HepG2 (cell line): ENCODE results near the gene KCTD5. TPM values are rescaled to one million over a fixed set of nuclear protein-coding genes. Genes with fewer than 3 reads are reported as not detected.

Experiments used
- ATAC-seq: fragments of 200-7000 bp; cut with Tn5 transposase; 3 replicates; pipeline ENCODE4 v1.9.1; 2020; ENCODE audit warnings: mild to moderate bottlenecking, moderate library complexity
- BruUV-seq: library from RNA; stranded (reverse); fragments of 400-500 nt; replicated peaks from 2 replicates; lab custom pipeline; 2021; lab: Mats Ljungman, UMichigan
- CTCF ChIA-PET: fragments of 300-600 bp; formaldehyde crosslinking; extraction: SDS; loops from one replicate; lab custom pipeline; 2021; ENCODE audit warnings: low total read pairs, inconsistent platforms, low intra/inter-chr PET ratio; lab: Yijun Ruan, JAX
- POLR2A ChIA-PET: fragments of 350-600 bp; sonication (Branson Sonifier 250); formaldehyde crosslinking; loops from one replicate; lab custom pipeline; 2020; ENCODE audit warnings: antibody characterized with exemption, inconsistent platforms; lab: Yijun Ruan, JAX
- DNase-seq: peaks from one replicate; pipeline ENCODE4 v3.0.0-alpha.2; 2015; ENCODE audit warnings: low spot score
- FAIRE-seq: peaks from 3 replicates; lab custom pipeline; 2011; peaks lifted over from hg19 to GRCh38; lab: Jason Lieb, UNC
- H2AFZ ChIP-seq: one replicate; pipeline ENCODE4 v1.6.1; 2011; ENCODE audit warnings: low read length, inconsistent platforms
- H3K27ac ChIP-seq: fragments of 300-600 bp; 3 replicates; pipeline ENCODE4 v1.8.0; 2011; ENCODE audit warnings: mixed run types, mild to moderate bottlenecking, mixed read lengths, low read length, inconsistent platforms; ENCODE audit not compliant: insufficient read depth; ENCODE audit errors: extremely low read length
- H3K27me3 ChIP-seq, 2 experiments: fragments of 200-600 bp in 1 of 2; 2 replicates in 1 of 2; 3 replicates in 1 of 2; pipeline versions ENCODE4 v1.6.0 to v1.8.0; 2011; ENCODE audit warnings: low read length in 2 of 2, mild to moderate bottlenecking in 2 of 2, moderate library complexity in 2 of 2, inconsistent platforms in 1 of 2; ENCODE audit not compliant: insufficient read depth in 2 of 2, control insufficient read depth in 1 of 2
- H3K36me3 ChIP-seq, 2 experiments: fragments of 200-600 bp in 1 of 2; replicated peaks in 1 of 2; 2 replicates in 1 of 2; 3 replicates in 1 of 2; pipeline versions ENCODE4 v1.5.1 to v1.8.0; 2011; ENCODE audit warnings: low read length in 2 of 2, inconsistent platforms in 1 of 2; ENCODE audit not compliant: insufficient read depth in 2 of 2, control insufficient read depth in 1 of 2
- H3K4me1 ChIP-seq: 2 replicates; pipeline ENCODE4 v1.5.1; 2012; ENCODE audit warnings: low read length, inconsistent platforms; ENCODE audit not compliant: insufficient read depth
- H3K4me2 ChIP-seq: 2 replicates; pipeline ENCODE4 v1.6.0; 2011; ENCODE audit warnings: low read depth, low read length, inconsistent platforms
- H3K4me3 ChIP-seq, 3 experiments: fragments of 200-600 bp in 1 of 3; sonication (generic), shearing (Covaris generic) in 1 of 3; replicated peaks in 1 of 3; 2 replicates each; pipeline ENCODE4 v1.5.1; 2011 to 2016; ENCODE audit warnings: low read length in 3 of 3, inconsistent platforms in 2 of 3, low read depth in 2 of 3, mild to moderate bottlenecking in 2 of 3, control low read depth in 1 of 3, mixed read lengths in 1 of 3; ENCODE audit not compliant: insufficient read depth in 1 of 3
- H3K79me2 ChIP-seq: one replicate; pipeline ENCODE4 v1.6.1; 2011; ENCODE audit warnings: low read length, inconsistent platforms; ENCODE audit not compliant: insufficient read depth
- H3K9ac ChIP-seq: 2 replicates; pipeline ENCODE4 v1.6.0; 2011; ENCODE audit warnings: mild to moderate bottlenecking, low read depth, low read length, inconsistent platforms; ENCODE audit not compliant: insufficient read depth
- H3K9me3 ChIP-seq: 2 replicates; pipeline ENCODE4 v1.5.1; 2012; ENCODE audit warnings: mild to moderate bottlenecking, low read length
- H4K20me1 ChIP-seq: 2 replicates; pipeline ENCODE4 v1.6.0; 2011; ENCODE audit warnings: inconsistent platforms, mild to moderate bottlenecking, low read length, moderate library complexity; ENCODE audit not compliant: insufficient read depth
- CENPT ChIP-seq: sonication (generic); formaldehyde crosslinking; IDR thresholded peaks from 2 replicates; pipeline ENCODE4 v1.8.0; 2022; ENCODE audit warnings: low read depth, mild to moderate bottlenecking, moderate library complexity, missing genetic modification reagents
- CHD2 ChIP-seq: IDR thresholded peaks from 2 replicates; pipeline ENCODE4 v1.6.1; 2011; ENCODE audit warnings: low read depth, low read length, improper control_type of control experiment
- KLF13 ChIP-seq: sonication (generic); formaldehyde crosslinking; IDR thresholded peaks from 2 replicates; pipeline ENCODE4 v1.4.0; 2020; ENCODE audit warnings: mild to moderate bottlenecking, missing genetic modification reagents
- MBNL3 ChIP-seq: fragments of 250-450 bp; sonication (Bioruptor Pico); conservative IDR thresholded peaks from 2 replicates; pipeline ENCODE4 v1.8.0; 2022; ENCODE audit warnings: mild to moderate bottlenecking, inconsistent platforms
- SKI ChIP-seq: fragments of 450-650 bp; IDR thresholded peaks from one replicate; pipeline ENCODE4 v1.6.1; 2018; ENCODE audit warnings: mild to moderate bottlenecking; ENCODE audit not compliant: partially characterized antibody
- SP4 ChIP-seq: sonication (generic); formaldehyde crosslinking; IDR thresholded peaks from 2 replicates; pipeline ENCODE4 v1.8.1; 2023; ENCODE audit warnings: mild to moderate bottlenecking, missing genetic modification reagents
- SYNCRIP ChIP-seq: fragments of 200-400 bp; formaldehyde crosslinking; IDR thresholded peaks from 2 replicates; pipeline ENCODE4 v1.6.1; 2018; ENCODE audit warnings: mild to moderate bottlenecking, low read depth, low read length; ENCODE audit not compliant: insufficient read depth
- TAF1 ChIP-seq: sonication (generic); formaldehyde crosslinking; IDR thresholded peaks from 2 replicates; pipeline ENCODE4 v1.4.0; 2020; ENCODE audit warnings: missing genetic modification reagents
- TEAD3 ChIP-seq: optimal IDR thresholded peaks from 2 replicates; pipeline ENCODE3; 2016; ENCODE audit warnings: borderline replicate concordance
- U2AF2 ChIP-seq: fragments of 200-400 bp; formaldehyde crosslinking; IDR thresholded peaks from 2 replicates; pipeline ENCODE4 v1.6.1; 2017; ENCODE audit warnings: low read depth, mild to moderate bottlenecking, low read length
- ZFYVE20 ChIP-seq: sonication (generic); formaldehyde crosslinking; IDR thresholded peaks from 2 replicates; pipeline ENCODE4 v1.8.0; 2023; ENCODE audit warnings: low read depth, mild to moderate bottlenecking, moderate library complexity, missing genetic modification reagents, borderline replicate concordance
- ZNF350 ChIP-seq: sonication (generic); formaldehyde crosslinking; IDR thresholded peaks from 2 replicates; pipeline ENCODE4 v1.4.0; 2020; ENCODE audit warnings: mild to moderate bottlenecking, low read depth, missing genetic modification reagents, borderline replicate concordance
- ZNF878 ChIP-seq: sonication (generic); formaldehyde crosslinking; IDR thresholded peaks from 2 replicates; pipeline ENCODE4 v1.8.1; 2023; ENCODE audit warnings: mild to moderate bottlenecking, missing genetic modification reagents, moderate library complexity
- WGBS: methylation state at CpG from one replicate; pipeline ENCODE4 v1.1.6; 2017; ENCODE audit warnings: low lambda C conversion rate; 5-methylcytosine and 5-hydroxymethylcytosine counted together
- in situ Hi-C: cut with HindIII; loops from 2 replicates; pipeline ENCODE4 v1.10.0; 2017; ENCODE audit warnings: low pct_unique_long_range_greater_than_20kb; ENCODE audit not compliant: extremely low pct_ligation_motif_present
- intact Hi-C: fragments of 100-400 bp; cut with micrococcal nuclease; formaldehyde crosslinking; loops from one replicate; pipeline ENCODE4 v1.10.0; 2022; ENCODE audit not compliant: unreplicated experiment
- polyA plus RNA-seq, 8 experiments: library from polyadenylated mRNA; depleted of rRNA in 3 of 8; stranded (reverse) in 7 of 8; unstranded in 1 of 8; fragments of >200 nt; fragmentation: Illumina TruSeq in 4 of 8; extraction: Trizol in 4 of 8; gene quantifications; 2 replicates each; pipeline versions ENCODE4 v1.2.1 to v1.2.3, GENCODE V29; 2011 to 2016; ENCODE audit warnings: low read depth in 4 of 8, missing spikeins in 1 of 8, mixed read lengths in 1 of 8; ENCODE audit not compliant: insufficient read depth in 1 of 8
- total RNA-seq, 5 experiments: library from RNA; depleted of rRNA; stranded (reverse); fragments of >200 nt; fragmentation: Illumina TruSeq; extraction: Trizol; gene quantifications; 2 replicates each; pipeline ENCODE4 v1.2.3, GENCODE V29; 2016; ENCODE audit warnings: low read depth in 1 of 5
- TF ChIP-seq, protein P1 (sequence below): fragments of 450-650 bp; IDR thresholded peaks from 2 replicates; pipeline ENCODE4 v1.6.1; 2016
- TF ChIP-seq, protein P2 (sequence below): sonication (generic); formaldehyde crosslinking; IDR thresholded peaks from 2 replicates; pipeline ENCODE4 v1.8.1; 2023; ENCODE audit warnings: missing genetic modification reagents, inconsistent platforms, borderline replicate concordance
- TF ChIP-seq, protein P3 (sequence below): sonication (generic); formaldehyde crosslinking; IDR thresholded peaks from 2 replicates; pipeline ENCODE4 v1.9.0; 2022; ENCODE audit warnings: low read depth, missing genetic modification reagents
- TF ChIP-seq, protein P4 (sequence below): sonication (generic); formaldehyde crosslinking; IDR thresholded peaks from 2 replicates; pipeline ENCODE4 v1.9.0; 2022; ENCODE audit warnings: missing genetic modification reagents, mild to moderate bottlenecking, borderline replicate concordance

KCTD5 gene
- total and polyA plus RNA-seq, 2 of the 13 experiments (the other 11 are each of a cell fraction or from before 2014, with no cell fraction given): 25.4 to 29.8 TPM

DNA sequence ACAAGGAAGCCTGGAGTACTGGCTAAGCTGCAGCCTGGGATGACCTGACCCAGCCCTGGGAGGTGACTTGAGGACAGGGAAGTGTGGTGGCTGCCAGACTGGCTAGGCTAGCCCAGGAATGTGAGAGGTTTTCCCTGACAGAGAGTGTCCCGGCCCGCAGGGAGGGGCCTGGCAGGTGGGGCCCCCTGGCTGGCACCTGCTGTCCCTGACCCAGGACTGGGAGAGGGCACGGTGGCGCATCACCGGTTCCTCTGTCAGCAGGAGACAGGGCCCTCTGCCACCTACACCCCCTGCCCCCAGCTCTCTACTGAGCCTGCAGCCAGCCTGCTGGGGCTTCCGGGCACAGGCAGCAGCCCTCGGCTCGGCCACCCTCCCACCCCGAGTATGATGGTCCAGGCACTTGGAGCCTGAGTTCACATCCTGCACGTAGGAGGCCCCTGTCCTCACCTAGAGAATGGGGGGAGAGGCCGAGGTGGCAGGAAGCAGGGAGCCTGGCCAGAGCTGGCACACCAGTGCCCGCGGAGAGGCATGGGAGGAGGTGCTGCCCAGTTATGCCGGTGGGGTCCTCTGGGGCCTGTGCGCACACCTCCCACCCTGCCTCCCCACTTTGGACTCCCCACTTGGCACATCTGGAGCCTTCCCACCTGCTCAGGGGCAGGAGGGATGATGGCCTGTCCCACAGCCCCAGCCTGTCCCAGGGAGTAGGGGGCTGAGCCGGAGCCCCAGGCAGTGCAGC lies 37.2 kb downstream of the KCTD5 start:
- Histone ChIP-seq H3K4me2 (peak overlapping the region; percentile 73), H4K20me1 (no peaks in the 10 kb centered on the region), H3K27ac (peak overlapping the region; percentile 17), H3K36me3 (no peaks in the 10 kb centered on the region), H3K79me2 (no peaks in the 10 kb centered on the region), H3K4me1 (peaks cover 27% of the 10 kb centered on the region), H3K27me3 (peaks cover 4 to 15% of the 10 kb centered on the region in 2 experiments; a peak in 4 of 5 replicates), H3K4me3 (peak overlapping the region in 2 of 3 experiments; percentile 72 to 80; a peak in 5 of 6 replicates), H3K9me3 (no peaks in the 10 kb centered on the region), H2AFZ (no peak overlapping the region), H3K9ac (peak overlapping the region; percentile 26; the same call in 1 of the 2 replicates)
- in situ Hi-C loops (no loop called here), intact Hi-C loops (no loop called here)
- 12% methylated on average over 5 of the region's 16 CpGs for WGBS
- DNase-seq: peak; percentile 49
- ChIA-PET CTCF (no interaction called here), POLR2A (interaction anchor here (0.7 to 1.3 kb wide), 3 partner anchors 10 to 32 kb away, joined by 3 to 6 read pairs (median 6); no protein-coding TSS in a partner anchor)
- ATAC-seq: peak; percentile 55
- BruUV-seq: no TSS peak
- no peak for FAIRE-seq
- no peak for TF ChIP-seq CHD2
- TF ChIP-seq, protein P1, sequence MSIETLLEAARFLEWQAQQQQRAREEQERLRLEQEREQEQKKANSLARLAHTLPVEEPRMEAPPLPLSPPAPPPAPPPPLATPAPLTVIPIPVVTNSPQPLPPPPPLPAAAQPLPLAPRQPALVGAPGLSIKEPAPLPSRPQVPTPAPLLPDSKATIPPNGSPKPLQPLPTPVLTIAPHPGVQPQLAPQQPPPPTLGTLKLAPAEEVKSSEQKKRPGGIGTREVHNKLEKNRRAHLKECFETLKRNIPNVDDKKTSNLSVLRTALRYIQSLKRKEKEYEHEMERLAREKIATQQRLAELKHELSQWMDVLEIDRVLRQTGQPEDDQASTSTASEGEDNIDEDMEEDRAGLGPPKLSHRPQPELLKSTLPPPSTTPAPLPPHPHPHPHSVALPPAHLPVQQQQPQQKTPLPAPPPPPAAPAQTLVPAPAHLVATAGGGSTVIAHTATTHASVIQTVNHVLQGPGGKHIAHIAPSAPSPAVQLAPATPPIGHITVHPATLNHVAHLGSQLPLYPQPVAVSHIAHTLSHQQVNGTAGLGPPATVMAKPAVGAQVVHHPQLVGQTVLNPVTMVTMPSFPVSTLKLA: no peak
- peak; percentile 71 for TF ChIP-seq SKI
- TF ChIP-seq ZFYVE20 (CRISPR knock-in tag): no peak
- no peak; the same call in 1 of the 2 replicates for TF ChIP-seq TAF1
- no peak for TF ChIP-seq SYNCRIP
- TF ChIP-seq CENPT (CRISPR knock-in tag): no peak
- no peak for TF ChIP-seq MBNL3 (CRISPR knock-in tag)
- TF ChIP-seq, protein P2, sequence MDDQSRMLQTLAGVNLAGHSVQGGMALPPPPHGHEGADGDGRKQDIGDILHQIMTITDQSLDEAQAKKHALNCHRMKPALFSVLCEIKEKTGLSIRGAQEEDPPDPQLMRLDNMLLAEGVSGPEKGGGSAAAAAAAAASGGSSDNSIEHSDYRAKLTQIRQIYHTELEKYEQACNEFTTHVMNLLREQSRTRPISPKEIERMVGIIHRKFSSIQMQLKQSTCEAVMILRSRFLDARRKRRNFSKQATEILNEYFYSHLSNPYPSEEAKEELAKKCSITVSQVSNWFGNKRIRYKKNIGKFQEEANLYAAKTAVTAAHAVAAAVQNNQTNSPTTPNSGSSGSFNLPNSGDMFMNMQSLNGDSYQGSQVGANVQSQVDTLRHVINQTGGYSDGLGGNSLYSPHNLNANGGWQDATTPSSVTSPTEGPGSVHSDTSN (CRISPR knock-in tag): no peak
- TF ChIP-seq ZNF878 (CRISPR knock-in tag): no peak
- TF ChIP-seq, protein P3, sequence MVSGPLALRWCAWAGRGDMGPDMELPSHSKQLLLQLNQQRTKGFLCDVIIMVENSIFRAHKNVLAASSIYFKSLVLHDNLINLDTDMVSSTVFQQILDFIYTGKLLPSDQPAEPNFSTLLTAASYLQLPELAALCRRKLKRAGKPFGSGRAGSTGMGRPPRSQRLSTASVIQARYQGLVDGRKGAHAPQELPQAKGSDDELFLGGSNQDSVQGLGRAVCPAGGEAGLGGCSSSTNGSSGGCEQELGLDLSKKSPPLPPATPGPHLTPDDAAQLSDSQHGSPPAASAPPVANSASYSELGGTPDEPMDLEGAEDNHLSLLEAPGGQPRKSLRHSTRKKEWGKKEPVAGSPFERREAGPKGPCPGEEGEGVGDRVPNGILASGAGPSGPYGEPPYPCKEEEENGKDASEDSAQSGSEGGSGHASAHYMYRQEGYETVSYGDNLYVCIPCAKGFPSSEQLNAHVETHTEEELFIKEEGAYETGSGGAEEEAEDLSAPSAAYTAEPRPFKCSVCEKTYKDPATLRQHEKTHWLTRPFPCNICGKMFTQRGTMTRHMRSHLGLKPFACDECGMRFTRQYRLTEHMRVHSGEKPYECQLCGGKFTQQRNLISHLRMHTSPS (CRISPR knock-in tag): peak; percentile 78
- 0 out of 2 replicates have a peak, but pooled peaks have one; percentile 19 for TF ChIP-seq ZNF350
- peak; percentile 68 for TF ChIP-seq TEAD3
- no peak for TF ChIP-seq KLF13 (CRISPR knock-in tag)
- TF ChIP-seq U2AF2: no peak
- TF ChIP-seq SP4: 0 out of 2 replicates have a peak, but pooled peaks have one; percentile 27
- TF ChIP-seq, protein P4, sequence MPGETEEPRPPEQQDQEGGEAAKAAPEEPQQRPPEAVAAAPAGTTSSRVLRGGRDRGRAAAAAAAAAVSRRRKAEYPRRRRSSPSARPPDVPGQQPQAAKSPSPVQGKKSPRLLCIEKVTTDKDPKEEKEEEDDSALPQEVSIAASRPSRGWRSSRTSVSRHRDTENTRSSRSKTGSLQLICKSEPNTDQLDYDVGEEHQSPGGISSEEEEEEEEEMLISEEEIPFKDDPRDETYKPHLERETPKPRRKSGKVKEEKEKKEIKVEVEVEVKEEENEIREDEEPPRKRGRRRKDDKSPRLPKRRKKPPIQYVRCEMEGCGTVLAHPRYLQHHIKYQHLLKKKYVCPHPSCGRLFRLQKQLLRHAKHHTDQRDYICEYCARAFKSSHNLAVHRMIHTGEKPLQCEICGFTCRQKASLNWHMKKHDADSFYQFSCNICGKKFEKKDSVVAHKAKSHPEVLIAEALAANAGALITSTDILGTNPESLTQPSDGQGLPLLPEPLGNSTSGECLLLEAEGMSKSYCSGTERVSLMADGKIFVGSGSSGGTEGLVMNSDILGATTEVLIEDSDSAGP: peak; percentile 32; the same call in 1 of the 2 replicates
